Measurements from ENCODE around the gene ENAH. TPM values are rescaled to one million over a fixed set of nuclear protein-coding genes. Genes with fewer than 3 reads are reported as not detected.
A peak's percentile ranks its signal among the peaks of the same experiment; 100 is the strongest.

The ENAH gene
- total and polyA plus RNA-seq, 2 experiments from 2014 or later, result 109 to 184 TPM

DNA sequence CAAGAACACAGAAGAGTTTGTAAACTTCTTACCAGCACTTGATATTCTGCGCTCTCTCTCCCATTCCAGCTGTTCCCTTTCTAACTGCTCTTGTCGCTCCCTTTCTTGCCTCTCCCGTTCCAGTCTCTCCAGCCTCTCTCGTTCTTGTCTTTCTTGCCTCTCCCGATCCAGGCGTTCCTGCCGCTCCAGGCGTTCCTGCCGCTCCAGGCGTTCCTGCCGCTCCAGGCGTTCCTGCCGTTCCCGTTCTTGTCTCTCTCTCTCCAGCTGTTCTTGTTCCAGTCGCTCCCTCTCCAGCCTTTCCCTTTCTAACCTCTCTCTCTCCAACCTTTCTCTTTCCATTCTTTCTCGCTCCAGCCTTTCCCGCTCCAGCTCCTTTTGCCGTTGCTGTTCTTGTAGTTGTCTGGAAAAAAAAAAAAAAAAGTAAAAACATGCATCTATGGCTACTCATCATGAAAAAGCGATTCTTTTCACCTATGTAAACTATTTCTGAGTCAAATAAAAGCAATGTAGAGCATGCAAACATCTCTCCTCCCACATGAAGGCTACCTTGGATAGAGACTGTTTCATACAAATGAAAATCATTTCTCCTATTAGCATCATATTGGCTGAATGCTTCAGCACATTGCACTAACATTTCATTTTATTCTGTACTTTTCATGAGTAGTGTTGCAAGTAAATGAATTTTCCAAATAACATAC, 133.6 kb downstream of the ENAH start (continued):
- TF ChIP-seq, protein P1, sequence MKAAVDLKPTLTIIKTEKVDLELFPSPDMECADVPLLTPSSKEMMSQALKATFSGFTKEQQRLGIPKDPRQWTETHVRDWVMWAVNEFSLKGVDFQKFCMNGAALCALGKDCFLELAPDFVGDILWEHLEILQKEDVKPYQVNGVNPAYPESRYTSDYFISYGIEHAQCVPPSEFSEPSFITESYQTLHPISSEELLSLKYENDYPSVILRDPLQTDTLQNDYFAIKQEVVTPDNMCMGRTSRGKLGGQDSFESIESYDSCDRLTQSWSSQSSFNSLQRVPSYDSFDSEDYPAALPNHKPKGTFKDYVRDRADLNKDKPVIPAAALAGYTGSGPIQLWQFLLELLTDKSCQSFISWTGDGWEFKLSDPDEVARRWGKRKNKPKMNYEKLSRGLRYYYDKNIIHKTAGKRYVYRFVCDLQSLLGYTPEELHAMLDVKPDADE (IDR thresholded peaks at IDR 0.05), result 0 out of 2 replicates have a peak, but pooled peaks have one; percentile 20
- TF ChIP-seq ZNF114 (CRISPR knock-in tag; IDR thresholded peaks at IDR 0.05) (no peak), EZH2phosphoT487 (IDR thresholded peaks at IDR 0.05; ENCODE audit: unreplicated experiment) (no peak)

DNA sequence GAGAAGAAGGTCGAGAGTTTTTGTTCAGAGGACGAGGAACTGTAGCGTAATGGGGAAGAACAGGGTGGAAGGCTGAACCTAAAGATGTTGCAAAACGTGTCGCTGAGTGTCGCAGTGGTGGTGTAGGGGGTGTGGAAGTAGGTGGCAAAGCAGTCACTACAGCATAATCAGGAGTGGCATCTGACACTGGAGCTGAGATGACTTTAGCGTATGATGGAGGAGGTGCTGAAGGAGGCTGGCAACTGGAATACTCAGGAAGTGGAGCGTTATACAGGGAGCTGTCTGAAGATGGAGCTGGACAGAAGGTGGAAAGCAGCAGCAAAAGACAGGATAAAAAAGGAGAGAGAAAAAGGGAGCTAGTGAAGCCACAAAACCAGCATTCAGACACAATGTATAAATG, 135.2 kb downstream of the ENAH start:
- Mint-ChIP-seq H3K36me3 (ENCODE audit: low read depth) (peaks cover 45% of the 10 kb centered on the region), H3K4me3 (no peak overlapping the region), H3K4me1 (peaks cover 57% of the 10 kb centered on the region), H3K27me3 (ENCODE audit: insufficient read depth, low read depth, poor library complexity) (peaks cover 9% of the 10 kb centered on the region), H3K27ac (peak overlapping the region; percentile 8; the same call in 1 of the 2 replicates), H3K9me3 (peaks cover 3% of the 10 kb centered on the region; the same call in 2 of the 3 replicates)
- no peaks in the 10 kb centered on the region for H3K9me2 ChIP-seq (ENCODE audit: insufficient read depth)
- DNase-seq (ENCODE audit: low spot score) (no peak), ATAC-seq (no peak)
- no peak overlapping the region for H3K4me3 ChIP-seq
- no peak overlapping the region for H3K27ac ChIP-seq (ENCODE audit: low read depth)
- H2AFZ ChIP-seq, result no peak overlapping the region
- H3K4me1 ChIP-seq (ENCODE audit: insufficient read depth), result peaks cover 59% of the 10 kb centered on the region
- no peak overlapping the region for H3K4me2 ChIP-seq
- no peaks in the 10 kb centered on the region for H3K27me3 ChIP-seq (ENCODE audit: insufficient read depth)
- H3K36me3 ChIP-seq (ENCODE audit: insufficient read depth), result no peaks in the 10 kb centered on the region; the same call in 1 of the 2 replicates
- peaks cover 6% of the 10 kb centered on the region for H4K20me1 ChIP-seq (replicated peaks; ENCODE audit: insufficient read depth)
- H3F3A ChIP-seq (replicated peaks; ENCODE audit: low read depth), result 0 out of 2 replicates have a peak, but pooled peaks cover 5% of the 10 kb centered on the region
- H3K79me2 ChIP-seq (replicated peaks; ENCODE audit: insufficient read depth), result peaks cover 74% of the 10 kb centered on the region
- TF ChIP-seq STAT1 (IDR thresholded peaks at IDR 0.05; ENCODE audit: unreplicated experiment), result no peak
- TF ChIP-seq, protein P2, sequence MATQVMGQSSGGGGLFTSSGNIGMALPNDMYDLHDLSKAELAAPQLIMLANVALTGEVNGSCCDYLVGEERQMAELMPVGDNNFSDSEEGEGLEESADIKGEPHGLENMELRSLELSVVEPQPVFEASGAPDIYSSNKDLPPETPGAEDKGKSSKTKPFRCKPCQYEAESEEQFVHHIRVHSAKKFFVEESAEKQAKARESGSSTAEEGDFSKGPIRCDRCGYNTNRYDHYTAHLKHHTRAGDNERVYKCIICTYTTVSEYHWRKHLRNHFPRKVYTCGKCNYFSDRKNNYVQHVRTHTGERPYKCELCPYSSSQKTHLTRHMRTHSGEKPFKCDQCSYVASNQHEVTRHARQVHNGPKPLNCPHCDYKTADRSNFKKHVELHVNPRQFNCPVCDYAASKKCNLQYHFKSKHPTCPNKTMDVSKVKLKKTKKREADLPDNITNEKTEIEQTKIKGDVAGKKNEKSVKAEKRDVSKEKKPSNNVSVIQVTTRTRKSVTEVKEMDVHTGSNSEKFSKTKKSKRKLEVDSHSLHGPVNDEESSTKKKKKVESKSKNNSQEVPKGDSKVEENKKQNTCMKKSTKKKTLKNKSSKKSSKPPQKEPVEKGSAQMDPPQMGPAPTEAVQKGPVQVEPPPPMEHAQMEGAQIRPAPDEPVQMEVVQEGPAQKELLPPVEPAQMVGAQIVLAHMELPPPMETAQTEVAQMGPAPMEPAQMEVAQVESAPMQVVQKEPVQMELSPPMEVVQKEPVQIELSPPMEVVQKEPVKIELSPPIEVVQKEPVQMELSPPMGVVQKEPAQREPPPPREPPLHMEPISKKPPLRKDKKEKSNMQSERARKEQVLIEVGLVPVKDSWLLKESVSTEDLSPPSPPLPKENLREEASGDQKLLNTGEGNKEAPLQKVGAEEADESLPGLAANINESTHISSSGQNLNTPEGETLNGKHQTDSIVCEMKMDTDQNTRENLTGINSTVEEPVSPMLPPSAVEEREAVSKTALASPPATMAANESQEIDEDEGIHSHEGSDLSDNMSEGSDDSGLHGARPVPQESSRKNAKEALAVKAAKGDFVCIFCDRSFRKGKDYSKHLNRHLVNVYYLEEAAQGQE (IDR thresholded peaks at IDR 0.05; ENCODE audit: unreplicated experiment), result no peak
- TF ChIP-seq, protein P3, sequence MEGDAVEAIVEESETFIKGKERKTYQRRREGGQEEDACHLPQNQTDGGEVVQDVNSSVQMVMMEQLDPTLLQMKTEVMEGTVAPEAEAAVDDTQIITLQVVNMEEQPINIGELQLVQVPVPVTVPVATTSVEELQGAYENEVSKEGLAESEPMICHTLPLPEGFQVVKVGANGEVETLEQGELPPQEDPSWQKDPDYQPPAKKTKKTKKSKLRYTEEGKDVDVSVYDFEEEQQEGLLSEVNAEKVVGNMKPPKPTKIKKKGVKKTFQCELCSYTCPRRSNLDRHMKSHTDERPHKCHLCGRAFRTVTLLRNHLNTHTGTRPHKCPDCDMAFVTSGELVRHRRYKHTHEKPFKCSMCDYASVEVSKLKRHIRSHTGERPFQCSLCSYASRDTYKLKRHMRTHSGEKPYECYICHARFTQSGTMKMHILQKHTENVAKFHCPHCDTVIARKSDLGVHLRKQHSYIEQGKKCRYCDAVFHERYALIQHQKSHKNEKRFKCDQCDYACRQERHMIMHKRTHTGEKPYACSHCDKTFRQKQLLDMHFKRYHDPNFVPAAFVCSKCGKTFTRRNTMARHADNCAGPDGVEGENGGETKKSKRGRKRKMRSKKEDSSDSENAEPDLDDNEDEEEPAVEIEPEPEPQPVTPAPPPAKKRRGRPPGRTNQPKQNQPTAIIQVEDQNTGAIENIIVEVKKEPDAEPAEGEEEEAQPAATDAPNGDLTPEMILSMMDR (conservative IDR thresholded peaks at IDR 0.05; ENCODE audit: low read depth in 2 of 2), result no peak
- TF ChIP-seq JUNB (IDR thresholded peaks at IDR 0.05; ENCODE audit: unreplicated experiment), result no peak
- no peak for TF ChIP-seq CREB1 (CRISPR knock-in tag; IDR thresholded peaks at IDR 0.05; ENCODE audit: low read depth)
- TF ChIP-seq POLR2AphosphoS5 (IDR thresholded peaks at IDR 0.05; ENCODE audit: low read depth), result no peak
- TF ChIP-seq ZNF331 (CRISPR knock-in tag; IDR thresholded peaks at IDR 0.05; ENCODE audit: low read depth), result no peak
- TF ChIP-seq, protein P1 (IDR thresholded peaks at IDR 0.05), result no peak
- TF ChIP-seq EZH2phosphoT487 (IDR thresholded peaks at IDR 0.05; ENCODE audit: unreplicated experiment), result no peak
- no peak for TF ChIP-seq ZNF114 (CRISPR knock-in tag; IDR thresholded peaks at IDR 0.05)
- TF ChIP-seq NANOG (IDR thresholded peaks at IDR 0.05; ENCODE audit: borderline replicate concordance), result no peak
